DMS153 treated with DMSO at 0.1 percent for 48 hours (cell line): ENCODE results near the gene EFS.
"Not testable (repeated sequence)": the region's sequence is repeated elsewhere in the genome, so short reads cannot be mapped to it uniquely, and the experiment has no call there.

ENCODE experiments used
- DNase-seq: peaks from one replicate; lab custom pipeline; 2025; ENCODE audit not compliant: unreplicated experiment; lab: John Stamatoyannopoulos, UW

The EFS gene

DNA sequence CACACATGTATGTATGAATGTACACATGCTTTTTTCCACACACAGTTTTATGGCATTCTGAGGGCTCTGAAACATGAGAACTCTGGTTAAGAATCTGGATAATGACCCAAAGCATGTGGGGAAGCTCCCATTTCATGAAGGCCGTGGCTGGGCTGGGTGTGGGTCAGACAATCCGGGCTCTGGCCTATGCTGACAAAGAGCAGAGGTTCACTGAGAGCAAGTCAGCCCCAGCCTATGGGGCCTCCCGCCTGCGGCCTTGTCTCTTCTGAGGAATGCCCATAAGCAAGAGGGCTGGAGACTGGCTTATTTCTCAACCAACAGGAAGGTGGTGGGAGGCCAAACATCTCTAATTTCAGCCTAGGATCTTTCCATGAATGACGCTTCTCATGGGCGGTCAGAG lies 34.6 kb upstream of the EFS start:
- DNase-seq = no peak

- no peak for DNase-seq
These were observed 34.2 kb upstream of the EFS start for GRCh38 chr14:23399136-23399535.

DNA sequence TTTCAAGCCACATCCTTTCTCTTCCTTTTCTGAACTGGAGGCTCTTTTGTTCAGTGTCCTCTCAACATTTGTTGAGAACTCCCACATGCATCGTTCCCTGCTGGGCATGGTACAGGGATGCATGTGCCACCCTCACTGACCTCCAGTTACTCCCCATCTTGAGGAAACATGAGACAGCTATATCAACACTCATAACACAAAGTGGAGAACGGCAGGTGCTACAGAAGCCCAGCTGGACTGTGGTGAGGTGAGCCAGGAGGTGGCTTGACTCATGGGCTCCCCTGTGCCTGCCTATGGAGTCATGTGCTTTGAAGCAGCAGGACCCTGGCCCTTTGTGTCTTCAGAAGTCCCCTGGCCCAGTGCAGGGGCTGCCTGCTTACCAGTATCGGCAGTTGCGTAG lies 33.4 kb upstream of the EFS start:
- no peak for DNase-seq

- DNase-seq = no peak
These were observed 31.9 kb upstream of the EFS start for GRCh38 chr14:23396781-23397407.

- DNase-seq = no peak
These were observed 31.2 kb upstream of the EFS start for GRCh38 chr14:23396126-23396525.

GRCh38 chr14:23392613-23393012 lies 27.6 kb upstream of the EFS start:
- DNase-seq = no peak

- DNase-seq = not testable (repeated sequence)
These were observed 24.9 kb upstream of the EFS start for GRCh38 chr14:23389871-23390270.

GRCh38 chr14:23389396-23389795 lies 24.4 kb upstream of the EFS start:
- no peak for DNase-seq

GRCh38 chr14:23388996-23389395 lies 24.0 kb upstream of the EFS start:
- DNase-seq = no peak

- no peak for DNase-seq
These were observed 23.2 kb upstream of the EFS start for GRCh38 chr14:23387916-23388882.

- no peak for DNase-seq
These were observed 22.0 kb upstream of the EFS start for GRCh38 chr14:23386999-23387398.

GRCh38 chr14:23386266-23386657 lies 21.3 kb upstream of the EFS start:
- not testable (repeated sequence) for DNase-seq

DNA sequence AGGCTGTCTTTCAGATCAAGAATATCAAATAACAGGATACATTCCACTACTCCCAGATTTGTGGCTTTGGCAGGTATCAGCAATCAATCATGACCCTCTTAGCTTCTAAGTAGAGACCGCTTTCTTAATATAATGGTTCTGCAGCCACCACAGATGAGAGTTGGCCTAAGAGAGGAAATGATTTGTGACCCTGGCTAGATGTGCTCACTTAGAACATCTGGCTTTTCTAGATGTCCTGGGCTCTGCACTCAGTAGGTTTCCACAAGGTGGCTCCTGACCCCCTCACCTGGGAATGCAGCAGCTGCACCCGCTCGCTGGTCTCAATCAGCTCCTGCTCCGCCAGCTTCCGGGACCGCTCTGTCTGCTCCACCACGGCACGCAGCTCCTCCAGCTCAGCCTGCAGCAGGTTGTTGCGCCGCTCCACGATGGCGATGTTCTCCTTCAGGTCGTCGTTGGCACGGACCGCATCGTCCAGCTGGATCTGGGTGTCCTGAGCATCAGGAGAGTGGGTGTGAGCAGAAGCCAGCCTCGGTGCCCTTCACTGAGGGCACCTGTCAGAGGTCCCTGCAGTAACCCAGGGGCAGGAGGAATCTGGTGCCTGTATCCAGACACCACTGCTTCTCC lies 20.8 kb upstream of the EFS start:
- no peak for DNase-seq

GRCh38 chr14:23385244-23385641 lies 20.3 kb upstream of the EFS start:
- DNase-seq = no peak

DNA sequence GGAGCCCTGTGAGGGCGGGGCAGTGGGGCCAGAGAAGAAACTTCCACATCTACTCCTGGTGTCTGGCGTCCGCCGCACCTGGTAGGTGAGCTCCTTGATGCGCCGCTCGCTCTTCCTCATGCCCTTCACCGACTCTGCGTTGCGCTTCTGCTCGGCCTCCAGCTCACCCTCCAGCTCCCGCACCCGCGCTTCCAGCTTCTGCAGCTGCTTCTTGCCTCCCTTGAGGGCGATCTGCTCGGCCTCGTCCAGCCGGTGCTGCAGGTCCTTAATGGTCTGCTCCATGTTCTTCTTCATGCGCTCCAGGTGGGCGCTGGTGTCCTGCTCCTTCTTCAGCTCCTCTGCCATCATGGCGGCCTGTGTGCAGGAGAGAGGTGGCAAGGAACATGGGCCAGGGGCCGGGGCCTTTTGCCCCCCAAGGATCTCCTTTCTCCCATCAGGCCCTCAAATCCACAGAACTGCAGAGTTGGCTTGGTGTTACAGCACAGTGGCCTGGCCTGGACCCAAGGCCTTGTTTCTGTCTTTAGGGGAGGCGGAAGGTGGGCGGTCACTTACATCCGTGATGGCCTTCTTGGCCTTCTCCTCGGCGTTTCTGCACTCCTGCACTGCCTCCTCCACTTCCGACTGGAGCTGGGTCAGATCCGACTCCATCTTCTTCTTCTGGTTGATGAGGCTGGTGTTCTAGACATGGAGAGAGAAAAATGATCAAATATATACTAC lies 19.6 kb upstream of the EFS start:
- DNase-seq = no peak

DNA sequence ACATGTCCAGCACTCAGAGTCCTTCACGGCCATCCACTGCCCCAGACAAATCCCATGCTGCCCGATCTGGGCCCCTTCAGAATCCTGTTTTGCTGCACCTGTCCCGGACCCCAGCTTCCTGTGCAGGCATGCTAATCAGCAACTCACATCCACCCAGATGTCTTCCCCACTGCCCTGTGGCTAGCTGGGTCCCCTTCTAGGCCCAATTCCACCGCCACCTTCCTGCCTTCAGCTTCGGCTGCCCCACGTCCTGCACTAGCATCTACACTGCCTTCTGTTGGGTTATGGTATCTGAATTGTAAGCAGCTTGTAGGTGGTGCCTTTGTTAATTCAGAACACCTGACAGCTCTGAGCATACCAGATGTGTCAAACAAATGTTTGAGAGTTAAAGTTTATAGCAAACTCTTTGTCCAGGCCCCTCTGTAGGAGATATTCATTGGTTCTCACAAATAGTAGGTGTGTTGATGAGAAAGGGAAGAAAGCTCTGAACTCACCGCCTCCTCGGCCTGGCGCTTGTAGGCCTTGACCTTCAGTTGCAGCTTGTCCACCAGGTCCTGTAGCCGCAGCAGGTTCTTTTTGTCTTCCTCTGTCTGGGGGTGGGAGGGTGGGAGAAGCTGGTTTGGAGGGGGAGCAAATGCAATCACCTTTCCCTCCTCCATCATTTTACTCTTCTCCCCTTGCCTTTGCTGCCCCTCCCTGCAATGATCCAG lies 17.9 kb upstream of the EFS start:
- DNase-seq = no peak

DNA sequence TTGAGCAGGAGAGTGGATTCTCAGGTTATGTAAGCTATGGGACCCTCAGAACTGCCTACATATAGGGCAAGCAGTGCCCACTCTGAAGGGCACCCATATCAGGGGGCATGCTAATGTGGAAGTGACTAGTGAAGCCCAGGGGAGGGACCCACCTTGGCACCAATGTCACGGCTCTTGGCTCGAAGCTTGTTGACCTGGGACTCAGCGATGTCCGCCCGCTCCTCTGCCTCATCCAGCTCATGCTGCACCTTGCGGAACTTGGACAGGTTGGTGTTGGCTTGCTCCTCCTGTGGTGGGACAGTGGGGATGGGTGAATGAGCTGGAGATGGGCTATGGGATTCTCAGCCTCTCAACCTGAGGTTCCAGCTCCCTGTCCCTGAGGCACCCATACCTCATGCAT lies 17.3 kb upstream of the EFS start:
- DNase-seq = no peak

DNA sequence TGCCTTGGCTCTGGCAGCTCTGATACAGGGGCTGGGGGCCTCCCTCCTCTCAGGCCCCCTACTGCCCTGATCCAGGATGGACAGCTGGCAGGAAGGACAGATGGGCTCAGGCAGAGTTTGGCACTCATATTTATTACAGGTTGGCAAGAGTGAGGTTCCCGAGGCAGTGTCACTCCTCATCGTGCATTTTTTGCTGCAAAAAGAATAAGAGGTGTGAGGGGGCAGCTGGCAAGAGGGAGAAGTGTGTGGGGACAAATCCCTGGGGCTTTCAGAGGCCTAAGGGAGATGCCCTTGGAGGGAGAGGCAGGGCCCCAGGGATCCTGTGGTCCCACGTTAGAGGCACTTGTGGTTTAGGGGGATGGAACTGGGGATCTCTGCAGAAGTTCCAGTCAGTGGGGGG lies 16.9 kb upstream of the EFS start:
- DNase-seq = peak; percentile 5

GRCh38 chr14:23380976-23381375 lies 16.0 kb upstream of the EFS start:
- DNase-seq = no peak

GRCh38 chr14:23380197-23380914 lies 15.4 kb upstream of the EFS start:
- no peak for DNase-seq
